Astrocyte of the cerebellum (primary cell): ENCODE data around the gene ZACN.

Experiments used
- DNase-seq: peaks from one replicate; pipeline ENCODE4 v3.0.0-alpha.2; 2011; ENCODE audit warnings: low read depth
- H3K4me3 ChIP-seq: 2 replicates; pipeline ENCODE4 v1.5.1; 2011; ENCODE audit warnings: mild to moderate bottlenecking, low read depth, low read length, moderate library complexity
- in situ Hi-C: cut with HindIII; loops from 2 replicates; pipeline ENCODE4 v1.10.0; 2017; ENCODE audit warnings: low sequenced_read_pairs
- TF ChIP-seq, protein P1 (sequence below): IDR thresholded peaks from 2 replicates; pipeline ENCODE4 v1.5.1; 2012; ENCODE audit warnings: low read length, low read depth, moderate library complexity, mild to moderate bottlenecking; ENCODE audit errors: missing control alignments

The ZACN gene

DNA sequence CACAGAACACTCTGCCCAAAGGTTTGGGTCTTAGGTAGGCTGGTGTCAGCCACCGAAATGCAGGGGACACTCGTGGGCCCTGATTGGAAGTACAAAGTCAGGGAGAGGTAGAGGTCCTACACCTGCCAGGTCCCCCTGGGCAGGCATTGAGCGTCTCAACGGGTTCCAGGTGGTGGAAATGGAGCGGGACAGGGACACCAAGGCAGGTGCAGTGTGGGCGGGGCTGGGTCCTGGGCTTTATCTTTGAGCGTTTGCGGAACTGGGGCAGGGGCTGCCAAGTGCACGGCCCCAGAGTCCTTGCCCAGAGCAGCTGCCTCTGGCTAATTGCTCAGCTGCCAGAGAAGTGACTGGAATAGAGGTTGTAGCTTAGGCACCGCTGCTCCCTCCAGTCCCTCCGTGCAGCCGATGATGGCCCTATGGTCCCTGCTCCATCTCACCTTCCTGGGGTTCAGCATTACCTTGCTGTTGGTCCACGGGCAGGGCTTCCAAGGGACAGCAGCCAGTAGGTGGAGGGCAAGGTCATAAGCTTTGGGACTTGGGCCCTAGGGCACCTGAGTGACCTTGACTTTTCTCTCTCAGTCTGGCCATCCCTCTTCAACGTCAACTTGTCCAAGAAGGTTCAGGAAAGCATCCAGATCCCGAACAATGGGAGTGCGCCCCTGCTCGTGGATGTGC lies at the start of gene ZACN:
Gene ZACN, plus strand, starts transcription at position 323 of the 675 bp plus-strand sequence. Its CDS starts 83 bp downstream, at position 406.
- TF ChIP-seq, protein P1, sequence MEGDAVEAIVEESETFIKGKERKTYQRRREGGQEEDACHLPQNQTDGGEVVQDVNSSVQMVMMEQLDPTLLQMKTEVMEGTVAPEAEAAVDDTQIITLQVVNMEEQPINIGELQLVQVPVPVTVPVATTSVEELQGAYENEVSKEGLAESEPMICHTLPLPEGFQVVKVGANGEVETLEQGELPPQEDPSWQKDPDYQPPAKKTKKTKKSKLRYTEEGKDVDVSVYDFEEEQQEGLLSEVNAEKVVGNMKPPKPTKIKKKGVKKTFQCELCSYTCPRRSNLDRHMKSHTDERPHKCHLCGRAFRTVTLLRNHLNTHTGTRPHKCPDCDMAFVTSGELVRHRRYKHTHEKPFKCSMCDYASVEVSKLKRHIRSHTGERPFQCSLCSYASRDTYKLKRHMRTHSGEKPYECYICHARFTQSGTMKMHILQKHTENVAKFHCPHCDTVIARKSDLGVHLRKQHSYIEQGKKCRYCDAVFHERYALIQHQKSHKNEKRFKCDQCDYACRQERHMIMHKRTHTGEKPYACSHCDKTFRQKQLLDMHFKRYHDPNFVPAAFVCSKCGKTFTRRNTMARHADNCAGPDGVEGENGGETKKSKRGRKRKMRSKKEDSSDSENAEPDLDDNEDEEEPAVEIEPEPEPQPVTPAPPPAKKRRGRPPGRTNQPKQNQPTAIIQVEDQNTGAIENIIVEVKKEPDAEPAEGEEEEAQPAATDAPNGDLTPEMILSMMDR: no peak
- in situ Hi-C loops: no loop called here
- no peak for DNase-seq
- no peak within 1 kb of the TSS for H3K4me3 ChIP-seq

DNA sequence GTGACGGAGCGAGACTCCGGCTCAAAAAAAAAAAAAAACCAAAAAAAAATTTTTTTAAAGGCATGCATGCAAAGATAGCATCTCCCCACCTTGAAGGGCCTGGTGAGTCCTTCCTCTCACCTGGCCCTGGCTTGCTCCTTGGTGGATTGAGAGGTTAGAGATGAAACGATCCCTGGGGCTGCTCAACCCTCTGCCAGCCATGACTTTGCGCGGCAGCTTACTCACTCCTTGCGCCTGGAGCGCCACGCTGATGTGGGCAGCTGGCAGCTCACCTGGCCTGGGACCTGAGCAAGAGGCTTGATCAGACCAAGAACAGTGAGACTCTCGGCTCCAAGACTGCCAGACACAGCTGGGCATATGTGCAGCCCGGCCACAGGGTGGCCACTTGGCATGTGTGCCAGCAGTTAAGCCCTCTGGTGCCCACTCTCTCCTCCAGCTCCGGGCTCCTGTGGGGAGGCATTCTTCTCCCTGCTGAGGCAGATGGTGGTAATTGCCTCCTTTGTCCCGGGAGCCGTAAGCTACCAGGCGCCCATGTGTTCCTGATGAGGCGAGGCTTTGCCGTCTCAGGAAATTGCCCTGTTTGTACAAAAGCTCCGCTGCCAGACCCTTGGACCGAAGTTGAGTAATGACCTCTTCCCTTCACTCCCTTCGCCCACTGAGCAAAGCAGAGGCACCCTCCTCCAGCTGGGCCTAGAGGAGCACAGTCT lies 46.8 kb upstream of the ZACN start:
- DNase-seq: no peak
- in situ Hi-C loops: no loop called here
- no peak overlapping the region for H3K4me3 ChIP-seq

DNA sequence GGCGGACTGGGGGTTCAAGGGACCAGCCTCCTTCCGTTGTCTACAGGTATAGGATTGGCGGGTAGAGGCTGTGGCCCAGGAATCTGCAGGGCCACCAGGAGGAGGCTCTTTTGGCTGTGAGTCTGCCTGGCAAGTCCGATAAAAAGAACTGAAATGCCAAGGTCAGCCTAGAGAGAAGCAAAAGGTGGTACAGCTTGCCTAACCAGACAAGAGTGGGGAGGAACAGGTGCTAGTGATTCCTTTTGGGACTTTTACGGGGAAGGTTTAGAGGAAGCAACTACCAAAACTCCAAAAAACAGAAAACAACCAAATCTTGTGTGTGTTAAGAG lies 46.2 kb upstream of the ZACN start:
- in situ Hi-C loops: no loop called here
- no peak overlapping the region for H3K4me3 ChIP-seq
- TF ChIP-seq, protein P1: no peak
- no peak for DNase-seq

More for the DNA sequence above, 46.8 kb upstream of the ZACN start:
- TF ChIP-seq, protein P1: no peak

DNA sequence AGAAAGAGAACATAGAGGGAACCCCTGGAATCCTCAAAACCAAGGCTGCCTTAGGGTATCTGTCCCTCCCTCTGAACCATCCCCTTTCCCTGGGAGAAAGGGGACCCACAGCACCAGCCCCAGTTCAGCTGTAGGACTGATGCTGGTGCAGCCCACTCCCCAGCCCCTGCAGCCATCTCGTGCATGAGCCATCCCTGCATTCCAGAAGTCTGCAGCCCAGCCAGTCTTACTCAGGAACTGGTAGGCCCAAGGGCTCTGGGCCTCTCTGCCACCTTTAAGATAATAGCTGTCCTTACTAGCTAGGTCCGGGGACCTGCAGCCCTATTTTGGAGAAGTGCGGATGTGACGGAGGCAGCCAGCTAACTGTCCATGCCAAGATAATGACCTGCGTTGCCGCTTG lies 45.8 kb upstream of the ZACN start:
- in situ Hi-C loops: no loop called here
- no peak overlapping the region for H3K4me3 ChIP-seq
- DNase-seq: no peak
- TF ChIP-seq, protein P1: no peak

DNA sequence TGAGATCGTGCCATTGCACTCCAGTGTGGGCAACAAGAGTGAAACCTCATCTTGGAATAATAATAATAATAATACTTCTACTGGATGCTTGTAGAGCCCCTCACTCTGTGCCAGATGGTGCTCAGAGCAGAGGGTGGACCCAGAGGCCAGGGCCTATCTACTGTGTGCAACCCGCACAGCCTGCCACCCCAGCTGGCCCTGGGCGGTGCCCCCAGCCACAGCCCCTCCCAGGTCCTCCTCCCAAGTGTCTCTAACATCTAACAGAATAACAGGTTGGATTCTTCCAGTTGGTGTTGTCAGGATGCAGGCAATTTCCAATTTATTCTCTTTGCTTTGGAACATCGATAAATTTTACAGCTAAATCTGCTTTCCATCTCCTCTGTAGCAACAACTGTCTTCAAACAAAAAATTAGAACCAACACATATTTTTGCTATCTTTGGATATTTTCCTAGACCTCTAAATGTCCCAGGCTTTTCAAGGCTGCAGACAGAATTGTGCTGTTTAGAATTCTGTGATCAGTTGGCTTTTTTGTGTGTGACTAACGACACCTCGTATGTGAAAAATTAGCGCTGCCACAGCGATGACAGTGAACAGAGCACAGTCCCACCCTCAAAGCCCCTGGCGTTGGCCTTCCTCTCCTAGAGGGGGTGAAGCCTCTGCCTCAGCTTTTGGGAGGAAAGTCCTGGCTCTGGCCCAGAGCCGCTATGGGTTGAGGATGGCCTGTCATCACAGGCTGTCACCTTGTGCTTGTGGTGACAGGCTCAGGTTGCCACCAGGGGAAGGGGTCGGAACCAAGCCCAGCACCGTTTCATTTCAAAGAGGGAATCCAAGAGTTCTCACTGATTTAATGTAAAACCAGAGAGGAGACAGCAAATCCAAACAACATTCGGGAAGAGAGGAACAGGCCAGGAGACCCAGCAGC lies 44.3 kb upstream of the ZACN start:
- TF ChIP-seq, protein P1: no peak
- no peak for DNase-seq
- in situ Hi-C loops: no loop called here
- H3K4me3 ChIP-seq: no peak overlapping the region

DNA sequence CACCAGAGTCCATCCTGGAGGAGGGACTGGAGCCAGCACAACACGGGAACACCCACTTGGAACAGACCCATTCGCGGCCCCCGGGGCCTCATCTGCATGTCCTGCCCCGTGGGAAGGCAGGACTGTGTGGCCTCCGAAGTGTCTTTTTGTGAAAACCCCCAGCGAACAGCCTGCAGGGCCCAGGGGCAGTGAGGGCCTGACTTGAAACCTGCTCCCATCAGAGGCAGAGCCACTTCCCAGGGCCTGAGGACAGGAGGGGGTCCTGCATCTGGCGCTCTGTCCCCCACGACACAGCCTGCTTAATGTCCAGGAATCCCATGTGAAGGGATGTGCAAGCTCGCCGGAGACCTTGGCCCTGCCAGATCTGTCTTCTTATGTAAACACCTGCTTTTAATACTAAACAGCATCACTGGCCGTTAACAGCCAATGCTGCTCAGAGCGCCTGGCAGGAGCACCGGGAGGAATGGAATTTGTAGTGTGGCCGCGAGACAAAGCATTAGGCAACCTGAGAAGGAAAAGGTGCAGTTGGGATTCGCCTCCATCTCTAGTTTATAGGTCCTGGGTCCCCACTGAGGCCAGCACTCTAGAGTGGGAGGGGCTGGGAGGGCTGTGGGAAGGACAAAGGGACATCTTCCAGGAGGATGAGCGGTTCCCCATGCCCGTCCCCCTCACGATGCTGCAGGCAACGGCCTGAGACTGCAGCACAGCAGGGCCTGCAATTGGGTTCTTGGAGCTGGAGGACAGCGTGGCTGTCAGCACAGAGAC lies 42.3 kb upstream of the ZACN start:
- in situ Hi-C loops: no loop called here
- TF ChIP-seq, protein P1: no peak
- H3K4me3 ChIP-seq: no peak overlapping the region
- no peak for DNase-seq
